MCF 10A (cell line): ENCODE data around the gene NCOR1. TPM values are rescaled to one million over a fixed set of nuclear protein-coding genes. Genes with fewer than 3 reads are reported as not detected.
"Not testable (repeated sequence)": the region's sequence is repeated elsewhere in the genome, so short reads cannot be mapped to it uniquely, and the experiment has no call there.

ENCODE experiments used
- BruUV-seq: library from RNA; stranded (reverse); fragments of 400-500 nt; replicated peaks from 2 replicates; lab custom pipeline; 2021; lab: Mats Ljungman, UMichigan
- CTCF ChIA-PET: fragments of 300-600 bp; sonication (Branson Sonifier 250); formaldehyde crosslinking; extraction: SDS; loops from one replicate; lab custom pipeline; 2021; ENCODE audit warnings: antibody characterized with exemption, inconsistent platforms; lab: Yijun Ruan, JAX
- POLR2A ChIA-PET: fragments of 300-600, 350-650 bp; sonication (Branson Sonifier 250); formaldehyde crosslinking; extraction: SDS; loops from one replicate; lab custom pipeline; 2020; ENCODE audit warnings: antibody characterized with exemption, inconsistent platforms; lab: Yijun Ruan, JAX
- DNase-seq: peaks from one replicate; pipeline ENCODE4 v3.0.0-alpha.2; 2018; ENCODE audit not compliant: unreplicated experiment
- H3K27ac Mint-ChIP-seq: one replicate; pipeline ENCODE4 v1.8.0; 2022; ENCODE audit warnings: mild to moderate bottlenecking, low read depth, mixed read lengths; ENCODE audit not compliant: unreplicated experiment
- H3K27me3 Mint-ChIP-seq: one replicate; pipeline ENCODE4 v1.8.0; 2022; ENCODE audit warnings: mixed read lengths; ENCODE audit not compliant: insufficient read depth, unreplicated experiment
- H3K36me3 Mint-ChIP-seq: one replicate; pipeline ENCODE4 v1.8.0; 2022; ENCODE audit warnings: mild to moderate bottlenecking, moderate library complexity, mixed read lengths; ENCODE audit not compliant: insufficient read depth, unreplicated experiment
- H3K4me1 Mint-ChIP-seq: one replicate; pipeline ENCODE4 v1.8.0; 2022; ENCODE audit warnings: mixed read lengths; ENCODE audit not compliant: insufficient read depth, unreplicated experiment
- H3K4me3 Mint-ChIP-seq: one replicate; pipeline ENCODE4 v1.8.0; 2022; ENCODE audit warnings: mild to moderate bottlenecking, moderate library complexity, mixed read lengths; ENCODE audit not compliant: unreplicated experiment
- H3K9me3 Mint-ChIP-seq: one replicate; pipeline ENCODE4 v1.8.0; 2022; ENCODE audit warnings: mixed read lengths; ENCODE audit not compliant: unreplicated experiment
- intact Hi-C: fragments of 100-400 bp; cut with micrococcal nuclease; formaldehyde crosslinking; loops from 2 replicates; pipeline ENCODE4 v1.14.1; 2022
- total RNA-seq: library from RNA; stranded (reverse); gene quantifications from 2 replicates; pipeline ENCODE4 v1.2.3, GENCODE V29; 2022
- TF ChIP-seq, protein P1 (sequence below): fragments of 200-600 bp; IDR thresholded peaks from one replicate; pipeline ENCODE4 v1.8.0; 2022; ENCODE audit warnings: antibody characterized with exemption, mild to moderate bottlenecking; ENCODE audit not compliant: unreplicated experiment

Gene NCOR1
- total RNA-seq, 1 experiment from 2014 or later, result 138 TPM

DNA sequence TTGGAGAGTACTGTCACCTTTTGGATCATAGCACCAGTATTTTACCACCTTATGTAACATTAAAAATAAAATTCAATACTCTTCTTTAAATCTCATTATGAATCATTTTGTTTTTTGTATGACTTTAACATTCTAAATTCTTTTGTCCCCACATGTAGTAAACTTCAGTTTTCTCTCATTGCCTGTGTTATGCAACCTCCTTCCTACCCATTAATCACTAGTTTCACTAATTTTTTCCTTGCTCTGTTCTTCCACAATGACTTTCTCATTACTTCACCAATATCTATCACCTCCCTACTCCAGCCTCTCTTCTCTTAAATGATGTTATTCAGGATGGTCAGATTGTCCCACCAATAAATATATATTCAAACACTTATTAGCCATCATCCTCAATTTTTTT lies 147.0 kb downstream of the NCOR1 start:
- POLR2A ChIA-PET, result no interaction called here
- BruUV-seq, result no TSS peak
- H3K27ac Mint-ChIP-seq, result no peak overlapping the region
- H3K27me3 Mint-ChIP-seq, result no peaks in the 10 kb centered on the region
- TF ChIP-seq, protein P1, sequence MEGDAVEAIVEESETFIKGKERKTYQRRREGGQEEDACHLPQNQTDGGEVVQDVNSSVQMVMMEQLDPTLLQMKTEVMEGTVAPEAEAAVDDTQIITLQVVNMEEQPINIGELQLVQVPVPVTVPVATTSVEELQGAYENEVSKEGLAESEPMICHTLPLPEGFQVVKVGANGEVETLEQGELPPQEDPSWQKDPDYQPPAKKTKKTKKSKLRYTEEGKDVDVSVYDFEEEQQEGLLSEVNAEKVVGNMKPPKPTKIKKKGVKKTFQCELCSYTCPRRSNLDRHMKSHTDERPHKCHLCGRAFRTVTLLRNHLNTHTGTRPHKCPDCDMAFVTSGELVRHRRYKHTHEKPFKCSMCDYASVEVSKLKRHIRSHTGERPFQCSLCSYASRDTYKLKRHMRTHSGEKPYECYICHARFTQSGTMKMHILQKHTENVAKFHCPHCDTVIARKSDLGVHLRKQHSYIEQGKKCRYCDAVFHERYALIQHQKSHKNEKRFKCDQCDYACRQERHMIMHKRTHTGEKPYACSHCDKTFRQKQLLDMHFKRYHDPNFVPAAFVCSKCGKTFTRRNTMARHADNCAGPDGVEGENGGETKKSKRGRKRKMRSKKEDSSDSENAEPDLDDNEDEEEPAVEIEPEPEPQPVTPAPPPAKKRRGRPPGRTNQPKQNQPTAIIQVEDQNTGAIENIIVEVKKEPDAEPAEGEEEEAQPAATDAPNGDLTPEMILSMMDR, result no peak
- intact Hi-C loops, result no loop called here
- peaks cover 92% of the 10 kb centered on the region for H3K36me3 Mint-ChIP-seq
- no peaks in the 10 kb centered on the region for H3K9me3 Mint-ChIP-seq
- CTCF ChIA-PET, result interaction anchor here (0.5 kb wide), 1 partner anchor 48 kb away, joined by 3 read pairs; no protein-coding TSS in a partner anchor
- H3K4me1 Mint-ChIP-seq, result no peaks in the 10 kb centered on the region
- no peak for DNase-seq
- no peak overlapping the region for H3K4me3 Mint-ChIP-seq

DNA sequence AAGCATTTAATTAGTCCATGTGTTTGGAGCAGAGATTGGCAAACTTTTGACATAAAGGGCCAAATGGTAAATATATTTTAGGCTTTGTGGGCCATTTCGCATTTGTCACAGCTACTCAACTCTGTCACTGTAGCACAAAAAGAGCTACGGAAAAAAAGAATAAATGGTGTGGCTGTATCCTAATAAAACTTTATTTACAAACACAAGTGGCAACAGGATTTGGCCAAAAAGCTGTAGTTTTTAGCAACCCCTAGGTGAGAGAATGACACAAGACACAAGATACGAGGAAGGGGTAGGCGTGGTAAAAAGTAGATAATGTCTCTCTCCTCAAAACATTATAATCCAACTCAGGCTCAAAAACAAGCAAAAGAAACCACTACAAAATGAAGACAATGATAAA lies 149.2 kb downstream of the NCOR1 start:
- BruUV-seq, result no TSS peak
- Mint-ChIP-seq H3K27ac (no peak overlapping the region), H3K4me1 (no peaks in the 10 kb centered on the region), H3K27me3 (no peaks in the 10 kb centered on the region), H3K4me3 (no peak overlapping the region), H3K36me3 (peaks cover 90% of the 10 kb centered on the region), H3K9me3 (no peaks in the 10 kb centered on the region)
- no peak for DNase-seq
- CTCF ChIA-PET, result interaction anchor here (0.6 to 0.7 kb wide), 2 partner anchors 19 to 58 kb away, joined by 3 to 4 read pairs; no protein-coding TSS in a partner anchor
- intact Hi-C loops, result no loop called here
- POLR2A ChIA-PET, result interaction anchor here (1.5 kb wide), 1 partner anchor 12 kb away, joined by 3 read pairs; no protein-coding TSS in a partner anchor
- TF ChIP-seq, protein P1, result no peak

DNA sequence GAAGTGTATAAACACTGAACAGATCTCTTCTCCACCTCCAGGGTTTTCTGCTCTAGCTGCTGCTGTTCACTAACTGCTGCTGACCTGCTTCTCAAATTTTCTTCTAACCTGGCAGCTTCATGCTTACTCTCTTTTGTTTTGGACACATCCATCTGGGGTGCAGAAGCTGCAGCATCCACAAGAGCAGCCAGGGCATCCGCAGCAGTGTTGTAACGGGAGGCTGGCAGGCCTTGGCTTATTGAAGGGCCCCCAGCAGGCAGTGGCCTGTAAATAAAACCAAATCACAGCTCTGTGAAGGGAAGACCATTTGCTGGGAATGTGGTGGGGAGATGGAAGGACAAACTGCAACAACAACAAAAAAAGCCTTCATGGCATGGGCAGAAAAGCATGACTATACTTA lies 153.7 kb downstream of the NCOR1 start:
- Mint-ChIP-seq H3K4me1 (no peaks in the 10 kb centered on the region), H3K4me3 (no peak overlapping the region), H3K9me3 (no peaks in the 10 kb centered on the region), H3K27ac (no peak overlapping the region), H3K27me3 (no peaks in the 10 kb centered on the region), H3K36me3 (peaks cover 91% of the 10 kb centered on the region)
- intact Hi-C loops, result no loop called here
- CTCF ChIA-PET, result interaction anchor here (0.9 kb wide), 1 partner anchor 125 kb away, joined by 3 read pairs; no protein-coding TSS in a partner anchor
- DNase-seq, result no peak
- BruUV-seq, result TSS peak; percentile 36
- TF ChIP-seq, protein P1, result no peak
- POLR2A ChIA-PET, result interaction anchor here (1.4 kb wide), 1 partner anchor 14 kb away, joined by 3 read pairs; no protein-coding TSS in a partner anchor

DNA sequence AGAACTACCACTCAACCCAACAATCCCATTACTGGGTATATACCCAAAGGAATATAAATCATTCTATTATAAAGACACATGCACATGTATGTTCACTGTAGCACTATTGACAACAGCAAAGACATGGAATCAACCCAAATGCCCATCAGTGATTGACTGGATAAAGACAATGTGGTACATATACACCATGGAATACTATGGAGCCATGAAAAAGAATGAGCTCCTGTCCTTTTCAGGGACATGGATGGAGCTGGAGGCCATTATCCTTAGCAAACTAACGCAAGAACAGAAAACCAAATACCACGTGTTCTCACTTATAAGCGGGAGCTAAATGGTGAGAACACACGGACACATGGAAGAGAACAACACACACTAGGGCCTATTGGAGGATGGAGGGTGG lies 160.2 kb downstream of the NCOR1 start:
- H3K27ac Mint-ChIP-seq, H3K27me3 Mint-ChIP-seq, intact Hi-C loops, DNase-seq, H3K4me3 Mint-ChIP-seq, H3K4me1 Mint-ChIP-seq, H3K9me3 Mint-ChIP-seq, CTCF ChIA-PET, BruUV-seq: not testable (repeated sequence)
- POLR2A ChIA-PET, result interaction anchor here (0.8 to 1.3 kb wide), 4 partner anchors 10 to 21 kb away, joined by 3 to 4 read pairs (median 3); no protein-coding TSS in a partner anchor
- H3K36me3 Mint-ChIP-seq, result peaks cover 95% of the 10 kb centered on the region
